Natural killer cell (primary cell): ENCODE measurements around the gene POC1B. TPM values are rescaled to one million over a fixed set of nuclear protein-coding genes. Genes with fewer than 3 reads are reported as not detected.

Source experiments
- ATAC-seq, 3 donors: fragments of 150-1000 bp in 2 of 3; fragments of 200-7000 bp in 1 of 3; cut with Tn5 transposase; 1 replicate in 1 of 3; 2 replicates in 2 of 3; pipeline ENCODE4 v1.10.0; 2021; ENCODE audit warnings: mild to moderate bottlenecking in 2 of 3, moderate library complexity in 2 of 3
- DNase-seq, 2 donors: peaks; one replicate each; pipeline versions ENCODE4 v3.0.0 to v3.0.0-alpha.2; 2013 to 2021; ENCODE audit warnings: mixed read lengths in 1 of 2
- H3K27ac ChIP-seq: one replicate; pipeline ENCODE4 v1.5.1; 2013; ENCODE audit warnings: mild to moderate bottlenecking, low read length
- H3K27me3 ChIP-seq: one replicate; pipeline ENCODE4 v1.6.1; 2013; ENCODE audit warnings: low read length; ENCODE audit not compliant: control insufficient read depth, insufficient read depth
- H3K36me3 ChIP-seq: one replicate; pipeline ENCODE4 v1.6.1; 2013; ENCODE audit warnings: low read length; ENCODE audit not compliant: control insufficient read depth, insufficient read depth
- H3K4me1 ChIP-seq: one replicate; pipeline ENCODE4 v1.6.1; 2013; ENCODE audit warnings: low read length; ENCODE audit not compliant: control insufficient read depth, insufficient read depth
- H3K4me3 ChIP-seq: one replicate; pipeline ENCODE4 v1.5.1; 2013; ENCODE audit warnings: low read length
- H3K9me3 ChIP-seq: one replicate; pipeline ENCODE4 v1.6.1; 2013; ENCODE audit warnings: low read length; ENCODE audit not compliant: control insufficient read depth, insufficient read depth
- H3K27ac Mint-ChIP-seq, 2 donors: one replicate each; pipeline ENCODE4 v1.8.0; 2022; ENCODE audit warnings: mild to moderate bottlenecking in 2 of 2, mixed read lengths in 2 of 2, moderate library complexity in 1 of 2
- H3K27me3 Mint-ChIP-seq, 2 donors: one replicate each; pipeline ENCODE4 v1.8.0; 2022; ENCODE audit warnings: low read depth in 2 of 2, mixed read lengths in 2 of 2
- H3K36me3 Mint-ChIP-seq: one replicate; pipeline ENCODE4 v1.8.0; 2022; ENCODE audit warnings: mixed read lengths
- H3K4me1 Mint-ChIP-seq, 2 donors: one replicate each; pipeline ENCODE4 v1.8.0; 2022; ENCODE audit warnings: mixed read lengths in 2 of 2
- H3K4me3 Mint-ChIP-seq: one replicate; pipeline ENCODE4 v1.8.0; 2022; ENCODE audit warnings: mild to moderate bottlenecking, moderate library complexity, mixed read lengths
- H3K9me3 Mint-ChIP-seq, 2 donors: one replicate each; pipeline ENCODE4 v1.8.0; 2022; ENCODE audit warnings: mixed read lengths in 2 of 2
- CTCF ChIP-seq: fragments of 200-600 bp; IDR thresholded peaks from one replicate; pipeline ENCODE4 v1.8.0; 2022; ENCODE audit warnings: antibody characterized with exemption
- WGBS: methylation state at CpG from one replicate; pipeline ENCODE4 v1.1.7; 2013; ENCODE audit warnings: missing lambda C conversion rate; ENCODE audit not compliant: insufficient coverage; 5-methylcytosine and 5-hydroxymethylcytosine counted together
- intact Hi-C: fragments of 100-400 bp; cut with micrococcal nuclease; formaldehyde crosslinking; loops from one replicate; pipeline ENCODE4 v1.14.2; 2022
- total RNA-seq, 4 donors: library from RNA; stranded (reverse); fragments of 120-200 nt in 1 of 4; gene quantifications; one replicate each; pipeline versions ENCODE4 v1.2.3 to v1.2.4, GENCODE V29; 2013 to 2022

Gene POC1B
- total RNA-seq, 3 donors from 2014 or later (not counting 1 experiment from before 2014, with no cell fraction given): 29.8 to 40.9 (median 38.0) TPM

GRCh38 chr12:89421092-89421835, 104.6 kb downstream of the POC1B start:
- H3K9me3 ChIP-seq: no peaks in the 10 kb centered on the region
- H3K4me3 ChIP-seq: no peak overlapping the region
- H3K4me1 ChIP-seq: no peaks in the 10 kb centered on the region
- intact Hi-C loops: no loop called here
- 100% methylated on average over 3 of the region's 6 CpGs for WGBS
- no peak for ATAC-seq
- TF ChIP-seq CTCF: no peak
- no peak overlapping the region for H3K4me3 Mint-ChIP-seq
- H3K4me1 Mint-ChIP-seq: peaks cover 17% of the 10 kb centered on the region in 2 donors
- peaks cover 17% of the 10 kb centered on the region for H3K36me3 Mint-ChIP-seq
- H3K27ac Mint-ChIP-seq: no peak overlapping the region
- no peak for DNase-seq
- peaks cover 21% of the 10 kb centered on the region for H3K36me3 ChIP-seq
- H3K27ac ChIP-seq: no peak overlapping the region
- no peaks in the 10 kb centered on the region for H3K27me3 Mint-ChIP-seq
- H3K27me3 ChIP-seq: no peaks in the 10 kb centered on the region
- H3K9me3 Mint-ChIP-seq: no peaks in the 10 kb centered on the region

GRCh38 chr12:89418228-89418910, 107.5 kb downstream of the POC1B start:
- no peak for DNase-seq
- peaks cover 11% of the 10 kb centered on the region for H3K36me3 ChIP-seq
- no peak for ATAC-seq
- Mint-ChIP-seq H3K27ac (no peak overlapping the region), H3K36me3 (peaks cover 6% of the 10 kb centered on the region), H3K9me3 (no peaks in the 10 kb centered on the region), H3K27me3 (no peaks in the 10 kb centered on the region), H3K4me3 (no peak overlapping the region), H3K4me1 (peaks cover 7 to 12% of the 10 kb centered on the region in 2 donors)
- no peak for TF ChIP-seq CTCF
- no peak overlapping the region for H3K4me3 ChIP-seq
- no peak overlapping the region for H3K27ac ChIP-seq
- H3K27me3 ChIP-seq: no peaks in the 10 kb centered on the region
- H3K9me3 ChIP-seq: no peaks in the 10 kb centered on the region
- H3K4me1 ChIP-seq: no peaks in the 10 kb centered on the region
- WGBS: 95% methylated on average over 5 of the region's 5 CpGs
- intact Hi-C loops: no loop called here

GRCh38 chr12:89417246-89417977, 108.4 kb downstream of the POC1B start:
- Histone ChIP-seq H3K4me3 (no peak overlapping the region), H3K27ac (no peak overlapping the region), H3K4me1 (no peaks in the 10 kb centered on the region), H3K9me3 (no peaks in the 10 kb centered on the region), H3K36me3 (peaks cover 11% of the 10 kb centered on the region), H3K27me3 (no peaks in the 10 kb centered on the region)
- Mint-ChIP-seq H3K36me3 (peaks cover 5% of the 10 kb centered on the region), H3K27me3 (no peaks in the 10 kb centered on the region), H3K4me1 (peaks cover 5 to 11% of the 10 kb centered on the region in 2 donors), H3K4me3 (no peak overlapping the region), H3K27ac (no peak overlapping the region), H3K9me3 (no peaks in the 10 kb centered on the region)
- no peak for ATAC-seq
- WGBS: 84% methylated on average over 3 of the region's 3 CpGs
- TF ChIP-seq CTCF: no peak
- intact Hi-C loops: no loop called here
- DNase-seq: no peak
